ENCODE results near the gene MARK1. TPM values are rescaled to one million over a fixed set of nuclear protein-coding genes. Genes with fewer than 3 reads are reported as not detected.

Gene MARK1
- total RNA-seq, 1 experiment from 2014 or later: not detected

- ChIA-PET POLR2A (interaction anchor here (0.6 kb wide), 1 partner anchor 40 kb away, joined by 3 read pairs; no protein-coding TSS in a partner anchor), CTCF (interaction anchor here (0.6 kb wide), 1 partner anchor 10 kb away, joined by 3 read pairs; no protein-coding TSS in a partner anchor)
- intact Hi-C loops (cut with micrococcal nuclease; ENCODE audit: unreplicated experiment): loop anchor here (5.0 kb wide), 1 partner anchor 40 kb away; no protein-coding TSS in a partner anchor
- H3K36me3 ChIP-seq (ENCODE audit: control insufficient read depth, insufficient read depth, low read length): no peaks in the 10 kb centered on the region; the same call in 1 of the 2 replicates
- no peak overlapping the region for H3K4me3 ChIP-seq (ENCODE audit: low read depth in 2 of 2, low read length in 2 of 2)
- BruUV-seq (replicated peaks): no TSS peak
- no peak for DNase-seq (ENCODE audit: low read depth, low spot score)
- in situ Hi-C loops (cut with HindIII; ENCODE audit: low pct_unique_long_range_greater_than_20kb, low sequenced_read_pairs): no loop called here
- no peak for ATAC-seq
- no peak overlapping the region for H3K27ac ChIP-seq (ENCODE audit: low read length)
- no peaks in the 10 kb centered on the region; the same call in 1 of the 2 replicates for H3K27me3 ChIP-seq (ENCODE audit: control insufficient read depth, insufficient read depth, low read length)
- H3K9me3 ChIP-seq (ENCODE audit: control insufficient read depth, insufficient read depth, low read depth, low read length): no peaks in the 10 kb centered on the region
- no peaks in the 10 kb centered on the region; the same call in 1 of the 2 replicates for H3K4me1 ChIP-seq (ENCODE audit: control insufficient read depth, insufficient read depth, low read length)
- TF ChIP-seq SIN3A (IDR thresholded peaks at IDR 0.05; ENCODE audit: borderline replicate concordance, insufficient read depth, low read depth, low read length) (no peak), TCF7L2 (IDR thresholded peaks at IDR 0.05; ENCODE audit: low read depth, low read length) (no peak), CTCF (IDR thresholded peaks at IDR 0.05) (no peak), REST (IDR thresholded peaks at IDR 0.05; ENCODE audit: insufficient read depth in 1 of 2, low read depth in 2 of 2, low read length in 1 of 2) (no peak), POLR2AphosphoS5 (IDR thresholded peaks at IDR 0.05; ENCODE audit: low read depth, low read length) (no peak)
Measured at GRCh38 chr1:220692436-220693228, 164.7 kb downstream of the MARK1 start.

GRCh38 chr1:220694866-220695382 is 167.0 kb downstream of the MARK1 start:
- no peak for ATAC-seq
- no peaks in the 10 kb centered on the region; the same call in 1 of the 2 replicates for H3K27me3 ChIP-seq (ENCODE audit: control insufficient read depth, insufficient read depth, low read length)
- ChIA-PET CTCF (no interaction called here), POLR2A (no interaction called here)
- H3K9me3 ChIP-seq (ENCODE audit: control insufficient read depth, insufficient read depth, low read depth, low read length): no peaks in the 10 kb centered on the region
- intact Hi-C loops (cut with micrococcal nuclease; ENCODE audit: unreplicated experiment) (loop anchor here (5.0 kb wide), 1 partner anchor 37 kb away; no protein-coding TSS in a partner anchor), in situ Hi-C loops (cut with HindIII; ENCODE audit: low pct_unique_long_range_greater_than_20kb, low sequenced_read_pairs) (no loop called here)
- no peak overlapping the region for H3K27ac ChIP-seq (ENCODE audit: low read length)
- no peaks in the 10 kb centered on the region; the same call in 1 of the 2 replicates for H3K4me1 ChIP-seq (ENCODE audit: control insufficient read depth, insufficient read depth, low read length)
- H3K36me3 ChIP-seq (ENCODE audit: control insufficient read depth, insufficient read depth, low read length): no peaks in the 10 kb centered on the region; the same call in 1 of the 2 replicates
- no peak for DNase-seq (ENCODE audit: low read depth, low spot score)
- no peak overlapping the region for H3K4me3 ChIP-seq (ENCODE audit: low read depth in 2 of 2, low read length in 2 of 2)
- TF ChIP-seq REST (IDR thresholded peaks at IDR 0.05; ENCODE audit: insufficient read depth in 1 of 2, low read depth in 2 of 2, low read length in 1 of 2) (no peak), CTCF (IDR thresholded peaks at IDR 0.05) (no peak), TCF7L2 (IDR thresholded peaks at IDR 0.05; ENCODE audit: low read depth, low read length) (no peak), POLR2AphosphoS5 (IDR thresholded peaks at IDR 0.05; ENCODE audit: low read depth, low read length) (no peak), SIN3A (IDR thresholded peaks at IDR 0.05; ENCODE audit: borderline replicate concordance, insufficient read depth, low read depth, low read length) (no peak)
- no TSS peak for BruUV-seq (replicated peaks)

Data from Panc1 (cell line).